ENCODE measurements around the gene ZNF483. TPM values are rescaled to one million over a fixed set of nuclear protein-coding genes. Genes with fewer than 3 reads are reported as not detected.
"Not testable (repeated sequence)": the region's sequence is repeated elsewhere in the genome, so short reads cannot be mapped to it uniquely, and the experiment has no call there.

ZNF483 gene
- total RNA-seq, 2 donors from 2014 or later, result 2.8 to 4.3 TPM

DNA sequence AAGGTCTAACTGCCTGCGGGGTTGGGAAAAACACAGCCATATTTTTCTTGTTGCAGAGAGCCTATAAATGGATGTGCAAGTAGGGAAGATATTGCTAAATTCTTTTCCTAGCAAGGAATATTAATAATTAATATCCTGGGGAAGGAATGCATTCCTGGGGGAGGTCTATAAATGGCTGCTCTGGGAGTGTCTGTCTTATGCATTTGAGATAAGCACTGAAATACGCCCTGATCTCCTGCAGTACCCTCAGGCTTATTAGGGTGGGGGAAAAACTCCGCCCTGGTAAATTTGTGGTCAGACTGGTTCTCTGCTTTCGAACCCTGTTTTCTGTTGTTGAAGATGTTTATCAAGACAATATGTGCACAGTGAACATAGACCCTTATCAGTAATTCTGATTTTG lies 43.1 kb downstream of the ZNF483 start:
- DNase-seq (ENCODE audit: low spot score); H3K27ac Mint-ChIP-seq; ATAC-seq; H3K4me1 Mint-ChIP-seq (ENCODE audit: low read depth in 2 of 2); H3K4me3 Mint-ChIP-seq; H3K27me3 Mint-ChIP-seq: not testable (repeated sequence)
- Mint-ChIP-seq H3K9me3 (peaks cover 17% of the 10 kb centered on the region), H3K36me3 (peaks cover 25% of the 10 kb centered on the region)

DNA sequence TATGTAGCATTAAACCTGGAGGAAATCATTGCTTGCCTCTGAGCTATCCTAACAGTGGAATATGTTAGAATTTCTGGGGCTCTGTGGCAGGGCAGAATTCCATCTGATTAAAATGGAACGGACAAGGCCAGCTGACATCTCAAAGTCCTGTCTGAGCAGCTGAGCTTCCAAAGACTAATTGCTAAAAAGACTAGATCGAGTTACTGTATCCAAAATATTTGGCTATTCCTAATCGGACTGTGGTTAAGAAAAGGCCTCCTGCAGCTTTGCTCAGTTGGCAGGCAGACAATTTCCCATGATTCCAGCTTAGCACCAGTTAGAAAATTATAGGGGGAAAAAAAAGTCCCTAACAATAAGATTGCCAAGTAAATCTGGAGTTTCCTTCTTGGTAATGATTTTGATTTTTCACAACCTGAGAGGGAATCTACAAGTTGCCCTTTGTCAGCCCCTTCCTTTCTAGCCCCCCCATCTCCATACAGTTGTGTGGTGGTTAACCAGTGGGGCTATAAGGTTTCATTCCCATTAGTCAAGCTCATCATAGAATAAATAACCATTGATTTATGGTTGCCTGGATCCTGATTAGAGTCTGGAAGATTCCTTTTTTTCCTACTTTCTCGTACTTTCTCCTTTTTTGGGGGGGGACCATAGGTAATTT lies 48.1 kb downstream of the ZNF483 start:
- Mint-ChIP-seq H3K4me3 (no peak overlapping the region), H3K36me3 (peaks cover 18% of the 10 kb centered on the region), H3K4me1 (ENCODE audit: low read depth in 2 of 2) (no peaks in the 10 kb centered on the region), H3K27ac (no peak overlapping the region), H3K9me3 (peaks cover 12% of the 10 kb centered on the region), H3K27me3 (peaks cover 0 to 12% of the 10 kb centered on the region in 2 donors)
- DNase-seq (ENCODE audit: low spot score) (no peak), ATAC-seq (no peak)

DNA sequence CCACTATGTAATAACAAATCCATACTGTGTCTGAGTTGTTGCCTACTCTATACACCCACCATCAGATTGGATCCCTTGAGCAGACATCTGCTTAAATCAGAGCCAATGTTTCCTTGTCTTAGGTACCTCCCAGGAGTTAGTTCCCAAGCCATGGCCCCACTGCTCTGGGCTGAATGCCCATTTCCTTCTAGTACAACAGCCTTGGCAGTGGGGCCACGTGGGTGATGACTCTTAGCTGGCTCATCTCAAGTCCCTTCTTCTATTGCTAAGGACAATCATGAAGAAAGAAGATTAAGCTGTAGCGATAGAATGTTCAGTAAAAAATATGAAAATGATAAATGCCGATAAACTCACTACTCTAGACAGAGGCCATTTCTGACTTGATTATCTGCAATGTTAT lies 57.9 kb downstream of the ZNF483 start:
- no peaks in the 10 kb centered on the region for H3K9me3 Mint-ChIP-seq
- ATAC-seq, result no peak
- H3K4me1 Mint-ChIP-seq (ENCODE audit: low read depth in 2 of 2), result no peaks in the 10 kb centered on the region
- no peak overlapping the region for H3K4me3 Mint-ChIP-seq
- no peak overlapping the region for H3K27ac Mint-ChIP-seq
- peaks cover 17 to 20% of the 10 kb centered on the region in 2 donors for H3K27me3 Mint-ChIP-seq
- no peak for DNase-seq (ENCODE audit: low spot score)
- no peaks in the 10 kb centered on the region for H3K36me3 Mint-ChIP-seq

DNA sequence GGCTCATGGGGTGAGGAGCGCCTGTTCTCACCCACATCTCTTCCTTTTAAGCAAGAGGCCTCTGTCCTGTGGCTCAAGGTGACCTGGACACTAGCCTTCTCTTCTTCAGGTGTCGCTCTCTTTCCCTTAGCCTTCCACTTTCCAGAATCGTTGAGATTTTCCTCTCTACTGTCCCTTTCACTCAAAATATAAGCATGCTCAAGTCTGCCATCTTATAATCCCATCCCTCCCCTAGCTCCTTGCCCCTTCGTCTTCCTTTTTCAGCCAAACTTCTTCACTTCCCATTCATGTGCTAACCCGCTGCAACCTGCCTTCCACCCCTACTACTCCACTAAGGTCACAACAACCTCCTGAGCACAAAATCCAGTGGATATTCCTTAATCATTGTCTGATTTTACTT lies 61.4 kb downstream of the ZNF483 start:
- H3K36me3 Mint-ChIP-seq, result no peaks in the 10 kb centered on the region
- H3K4me3 Mint-ChIP-seq, result no peak overlapping the region
- H3K4me1 Mint-ChIP-seq (ENCODE audit: low read depth in 2 of 2), result no peaks in the 10 kb centered on the region
- H3K27me3 Mint-ChIP-seq, result peaks cover 12 to 15% of the 10 kb centered on the region in 2 donors
- no peaks in the 10 kb centered on the region for H3K9me3 Mint-ChIP-seq
- no peak overlapping the region for H3K27ac Mint-ChIP-seq
- DNase-seq (ENCODE audit: low spot score), result no peak
- no peak for ATAC-seq

DNA sequence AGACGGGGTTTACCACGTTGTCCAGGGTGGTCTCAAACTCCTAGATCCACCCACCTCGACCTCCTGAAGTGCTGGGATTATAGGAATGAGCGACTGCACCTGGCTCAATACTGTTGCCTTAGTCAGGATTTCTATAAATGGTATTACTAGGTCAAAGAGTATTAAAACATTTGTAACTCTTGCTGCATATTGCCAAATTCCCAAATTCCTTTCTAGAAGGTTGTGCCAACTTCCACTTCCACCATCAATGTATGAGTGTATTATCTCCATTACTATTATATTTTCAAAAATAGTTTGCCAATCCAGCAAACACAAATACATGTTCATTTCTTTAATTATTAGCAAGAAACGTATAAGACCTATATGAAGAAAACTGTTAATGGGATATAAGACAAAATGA lies 63.9 kb downstream of the ZNF483 start:
- Mint-ChIP-seq H3K27me3 (peaks cover 12 to 15% of the 10 kb centered on the region in 2 donors), H3K4me3 (no peak overlapping the region), H3K36me3 (no peaks in the 10 kb centered on the region), H3K4me1 (ENCODE audit: low read depth in 2 of 2) (no peaks in the 10 kb centered on the region), H3K27ac (no peak overlapping the region), H3K9me3 (no peaks in the 10 kb centered on the region)
- ATAC-seq, result no peak
- no peak for DNase-seq (ENCODE audit: low spot score)

DNA sequence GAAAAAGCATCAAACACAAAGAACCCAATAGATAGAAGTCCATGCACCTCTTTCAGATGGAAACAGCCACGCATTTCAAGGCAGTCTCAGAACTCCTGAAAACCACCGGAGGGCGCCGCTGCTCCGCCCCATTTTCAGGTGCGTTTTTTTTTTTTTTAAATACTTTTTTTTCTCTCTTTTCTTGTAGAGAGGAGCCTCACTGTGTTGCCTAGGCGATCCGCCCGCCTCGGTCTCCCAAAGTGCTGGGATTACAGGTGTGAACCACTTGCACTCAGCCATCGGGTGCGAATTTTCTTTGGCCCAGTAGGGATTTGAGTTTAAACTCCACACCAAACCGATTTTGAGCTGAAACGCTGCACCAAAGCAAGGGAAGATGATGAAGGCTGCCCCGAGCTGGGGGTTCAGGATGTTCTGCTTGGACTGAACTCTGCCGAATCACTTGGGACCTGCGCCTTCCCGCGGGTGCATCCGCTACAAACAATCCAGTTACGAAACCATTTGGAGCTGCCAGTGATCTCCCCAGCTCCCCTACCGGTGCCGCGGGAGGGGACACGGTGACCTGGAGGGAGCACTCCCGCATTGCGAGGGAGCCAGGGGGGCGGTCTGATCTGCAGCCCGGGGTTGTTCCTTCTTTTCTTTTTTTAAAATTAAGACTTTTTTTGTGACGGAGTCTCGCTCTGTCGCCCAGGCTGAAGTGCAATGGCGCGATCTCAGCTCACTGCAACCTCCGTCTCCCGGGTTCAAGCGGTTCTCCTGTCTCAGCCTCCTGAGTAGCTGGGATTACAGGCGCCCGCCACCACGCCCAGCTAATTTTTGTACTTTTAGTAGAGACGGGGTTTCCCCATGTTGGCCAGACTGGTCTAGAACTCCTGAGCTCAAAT lies 73.1 kb downstream of the ZNF483 start:
- Mint-ChIP-seq H3K36me3 (no peaks in the 10 kb centered on the region), H3K4me3 (peak overlapping the region; percentile 83), H3K4me1 (ENCODE audit: low read depth in 2 of 2) (peaks cover 18 to 21% of the 10 kb centered on the region in 2 donors), H3K27ac (no peak overlapping the region), H3K27me3 (peaks cover 43 to 53% of the 10 kb centered on the region in 2 donors), H3K9me3 (no peaks in the 10 kb centered on the region)
- DNase-seq (ENCODE audit: low spot score), result peak; percentile 67
- ATAC-seq, result peak in 1 of 2 donors; percentile 56

DNA sequence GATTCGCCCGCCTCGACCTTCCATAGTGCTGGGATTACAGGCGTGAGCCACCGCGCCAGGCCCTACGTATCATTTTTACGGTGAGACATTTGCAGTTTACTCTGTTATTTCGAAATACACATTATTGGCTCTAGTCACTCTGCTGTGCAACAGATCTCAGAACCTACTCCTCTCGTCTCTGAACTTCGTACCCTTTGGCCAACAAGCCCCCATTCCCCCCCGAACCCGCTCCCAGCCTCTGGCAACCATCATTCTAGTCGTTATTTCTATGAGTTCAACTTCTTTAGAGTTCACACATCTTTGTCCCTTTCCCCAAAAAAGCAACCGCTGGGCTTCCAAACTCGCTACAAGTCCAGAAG lies 73.7 kb downstream of the ZNF483 start:
- Mint-ChIP-seq H3K27ac (no peak overlapping the region), H3K36me3 (no peaks in the 10 kb centered on the region), H3K9me3 (no peaks in the 10 kb centered on the region), H3K4me1 (ENCODE audit: low read depth in 2 of 2) (peaks cover 18 to 21% of the 10 kb centered on the region in 2 donors), H3K27me3 (peaks cover 45 to 53% of the 10 kb centered on the region in 2 donors), H3K4me3 (peak overlapping the region; percentile 83)
- ATAC-seq (peak in 1 of 2 donors; percentile 40), DNase-seq (ENCODE audit: low spot score) (no peak)

DNA sequence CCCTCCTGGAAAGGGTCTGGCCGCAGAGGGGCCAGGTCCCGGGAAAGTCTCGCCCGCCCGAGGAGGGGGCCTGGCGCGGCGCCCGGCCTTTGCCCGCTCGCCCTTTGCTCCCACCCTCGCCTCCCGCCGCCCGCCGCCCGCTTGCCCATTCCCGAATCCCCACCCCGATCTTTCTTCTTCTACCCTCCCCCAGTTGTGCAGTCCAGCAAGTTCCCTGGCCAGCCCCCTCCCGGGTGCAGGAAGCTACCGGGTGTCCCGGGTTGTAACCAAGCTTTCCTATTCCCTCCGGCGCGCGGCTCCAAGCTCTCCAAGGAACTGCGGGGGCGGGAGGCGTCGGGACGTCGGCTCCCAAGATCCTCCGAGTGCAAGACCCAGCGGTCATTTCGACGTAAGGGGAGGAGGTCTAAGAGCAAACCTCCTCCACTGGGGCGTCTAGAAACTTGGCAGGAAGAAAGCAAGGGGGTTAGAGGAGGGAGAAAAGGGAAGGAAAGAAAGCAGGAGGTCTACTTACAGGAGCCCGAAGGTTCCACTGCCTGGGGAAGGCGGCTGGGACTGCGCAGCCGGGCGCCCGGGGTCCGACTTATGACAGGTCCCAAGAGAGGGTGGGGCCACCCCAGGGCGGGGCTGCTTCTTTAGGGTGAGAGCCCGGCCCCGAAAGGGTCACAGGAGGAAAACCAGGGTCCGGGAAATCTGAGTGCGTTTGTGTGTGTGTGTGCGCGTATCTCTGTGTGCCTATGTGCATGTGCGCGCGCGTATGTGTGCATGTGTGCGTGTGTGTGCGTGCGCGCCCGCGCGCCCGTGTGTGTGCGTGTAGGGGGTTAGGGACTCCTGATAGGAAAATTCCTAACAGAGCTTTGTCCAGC lies 74.3 kb downstream of the ZNF483 start, which contains the start of gene PTGR1:
TSS of gene PTGR1 (minus strand) at position 556 of the 863 bp plus-strand sequence. CDS start 2,225 bp downstream, outside the sequence.
- peak within 1 kb of the TSS; percentile 83 for H3K4me3 Mint-ChIP-seq
- no peaks in the 10 kb centered on the region for H3K36me3 Mint-ChIP-seq
- no peak for DNase-seq (ENCODE audit: low spot score)
- H3K27me3 Mint-ChIP-seq, result peaks cover 48 to 53% of the 10 kb centered on the region in 2 donors
- peak; percentile 17 to 51 for ATAC-seq
- peaks cover 18 to 21% of the 10 kb centered on the region in 2 donors for H3K4me1 Mint-ChIP-seq (ENCODE audit: low read depth in 2 of 2)
- no peaks in the 10 kb centered on the region for H3K9me3 Mint-ChIP-seq
- no peak within 1 kb of the TSS for H3K27ac Mint-ChIP-seq

DNA sequence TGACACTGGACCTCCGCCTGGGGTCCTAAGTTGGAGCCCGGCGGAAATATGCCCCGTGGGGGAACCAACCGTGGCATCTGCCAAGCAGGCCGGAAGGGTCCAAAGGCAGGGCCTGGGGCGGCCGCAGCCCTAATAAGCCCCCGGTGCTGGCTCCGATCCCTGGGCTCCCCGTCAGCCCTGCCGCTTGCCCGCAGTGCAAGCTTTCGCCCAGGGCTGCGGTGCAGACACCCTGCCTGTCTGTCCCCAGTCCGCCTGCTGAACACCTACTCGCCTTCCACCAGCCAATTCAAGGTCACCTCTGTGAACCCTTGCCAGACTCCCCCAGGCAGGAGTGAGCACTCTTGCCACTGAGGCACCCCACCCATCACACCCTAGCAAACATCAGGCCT lies 75.0 kb downstream of the ZNF483 start:
- Mint-ChIP-seq H3K36me3 (no peaks in the 10 kb centered on the region), H3K9me3 (no peaks in the 10 kb centered on the region), H3K27me3 (peaks cover 48 to 53% of the 10 kb centered on the region in 2 donors), H3K4me1 (ENCODE audit: low read depth in 2 of 2) (peaks cover 18 to 21% of the 10 kb centered on the region in 2 donors), H3K27ac (no peak overlapping the region), H3K4me3 (peak overlapping the region; percentile 83)
- ATAC-seq (no peak), DNase-seq (ENCODE audit: low spot score) (no peak)

DNA sequence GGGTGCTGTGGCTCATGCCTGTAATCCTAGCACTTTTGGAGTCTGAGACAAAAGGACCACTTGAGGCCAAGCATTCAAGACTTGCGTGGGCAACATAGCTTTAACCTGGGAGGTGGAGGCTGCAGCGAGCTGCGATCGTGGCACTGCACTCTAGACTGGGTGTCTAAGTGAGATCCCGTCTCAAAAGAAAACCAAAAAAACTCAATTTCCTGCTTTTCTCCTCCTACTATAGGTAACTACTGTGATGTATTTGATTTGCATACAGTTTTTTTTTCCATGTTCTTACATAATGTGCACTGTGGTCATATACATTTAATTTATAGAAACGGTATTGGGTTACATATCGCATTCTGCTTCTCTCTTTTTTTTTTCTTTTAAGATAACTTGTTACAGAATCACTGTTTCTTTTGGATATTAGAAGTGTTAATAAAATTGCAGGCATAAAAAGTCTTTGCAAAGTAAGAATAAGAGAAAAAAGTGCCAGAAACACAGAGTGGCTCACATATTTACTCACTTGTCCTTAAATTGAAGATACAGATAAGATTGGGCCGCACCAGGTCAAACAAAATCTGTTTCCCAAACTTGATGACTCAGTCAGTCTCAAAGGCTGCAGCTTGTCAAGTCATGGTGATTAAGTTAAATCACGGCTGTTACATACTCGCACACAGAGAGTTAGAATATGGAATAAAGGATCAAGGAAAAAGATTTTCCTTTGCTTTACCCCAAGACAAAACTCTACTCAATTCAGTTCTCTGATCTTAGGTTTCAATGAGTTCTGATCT lies 76.4 kb downstream of the ZNF483 start:
- Mint-ChIP-seq H3K27me3 (peaks cover 54 to 62% of the 10 kb centered on the region in 2 donors), H3K9me3 (no peaks in the 10 kb centered on the region), H3K27ac (no peak overlapping the region), H3K36me3 (no peaks in the 10 kb centered on the region), H3K4me3 (no peak overlapping the region), H3K4me1 (ENCODE audit: low read depth in 2 of 2) (peaks cover 18 to 21% of the 10 kb centered on the region in 2 donors)
- ATAC-seq, result no peak
- DNase-seq (ENCODE audit: low spot score), result no peak

DNA sequence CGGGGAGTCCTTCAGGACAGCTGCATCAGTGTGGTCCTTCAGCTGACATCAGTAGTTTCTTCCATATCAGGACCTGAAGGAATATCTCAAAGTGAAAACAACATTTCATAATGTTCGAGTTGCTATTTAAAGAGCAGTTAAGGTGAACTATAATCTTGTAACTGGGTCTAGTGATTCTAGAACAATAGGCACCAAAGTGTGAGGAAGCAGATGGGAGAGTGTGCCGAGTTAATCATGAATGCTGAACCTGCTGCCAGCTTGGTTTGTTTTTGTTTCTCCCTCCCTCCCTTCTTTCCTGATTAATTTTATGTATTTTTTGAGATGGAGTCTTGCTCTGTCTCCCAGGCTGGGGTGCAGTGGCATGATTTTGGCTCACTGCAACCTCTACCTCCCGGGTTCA lies 78.1 kb downstream of the ZNF483 start:
- no peak for DNase-seq (ENCODE audit: low spot score)
- Mint-ChIP-seq H3K4me1 (ENCODE audit: low read depth in 2 of 2) (peaks cover 12 to 13% of the 10 kb centered on the region in 2 donors), H3K27me3 (peaks cover 47 to 50% of the 10 kb centered on the region in 2 donors)

DNA sequence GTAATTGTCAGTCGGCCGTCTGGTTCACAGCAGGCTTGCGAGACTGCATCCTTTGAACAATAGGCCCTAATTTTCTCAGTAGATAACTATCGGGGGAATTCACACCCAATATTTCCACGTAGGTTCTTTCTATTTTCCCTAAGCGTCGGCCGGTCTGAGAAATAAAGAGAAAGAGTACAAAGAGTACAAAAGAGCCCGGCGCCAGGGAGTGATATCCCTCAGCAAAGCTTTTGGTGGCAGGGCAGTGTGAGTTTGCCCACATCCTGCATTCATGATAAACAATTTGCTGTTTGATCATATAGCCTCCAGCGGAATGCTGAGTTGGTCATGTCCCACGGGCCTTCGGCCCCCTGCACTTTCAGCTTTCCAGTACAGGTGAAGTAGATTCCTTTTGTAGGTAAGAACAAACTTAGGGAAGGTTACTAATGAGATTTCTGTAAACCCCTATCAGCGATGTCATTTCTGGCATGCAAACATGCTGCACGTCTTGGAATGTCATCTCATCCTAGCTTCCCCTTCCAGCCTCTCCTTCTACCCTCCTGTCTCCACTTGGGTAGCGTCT lies 79.2 kb downstream of the ZNF483 start:
- H3K4me1 Mint-ChIP-seq (ENCODE audit: low read depth in 2 of 2), result peaks cover 4% of the 10 kb centered on the region in 2 donors
- no peaks in the 10 kb centered on the region for H3K9me3 Mint-ChIP-seq
- no peak for ATAC-seq
- no peak for DNase-seq (ENCODE audit: low spot score)
- H3K36me3 Mint-ChIP-seq, result no peaks in the 10 kb centered on the region
- peaks cover 45% of the 10 kb centered on the region in 2 donors for H3K27me3 Mint-ChIP-seq
- H3K4me3 Mint-ChIP-seq, result no peak overlapping the region
- H3K27ac Mint-ChIP-seq, result no peak overlapping the region

More for the DNA sequence above, 78.1 kb downstream of the ZNF483 start:
- Mint-ChIP-seq H3K4me3 (no peak overlapping the region), H3K27ac (no peak overlapping the region), H3K36me3 (no peaks in the 10 kb centered on the region), H3K9me3 (no peaks in the 10 kb centered on the region)
- ATAC-seq, result no peak
